Inflammatory macrophage treated with lipopolysaccharide for 1 hour (primary cell): Measurements from ENCODE around the gene WDR59.
"Not testable (repeated sequence)": the region's sequence is repeated elsewhere in the genome, so short reads cannot be mapped to it uniquely, and the experiment has no call there.

Experiments used
- DNase-seq, 2 donors: peaks; one replicate each; pipeline ENCODE4 v3.0.0-alpha.2; 2020 to 2022

WDR59 gene

GRCh38 chr16:74844041-74844980, 140.6 kb downstream of the WDR59 start:
- DNase-seq, result peak; percentile 28 to 74

GRCh38 chr16:74843381-74844035, 141.4 kb downstream of the WDR59 start:
- DNase-seq, result not testable (repeated sequence)

GRCh38 chr16:74842413-74842812, 142.5 kb downstream of the WDR59 start:
- DNase-seq, result no peak

GRCh38 chr16:74841904-74842303, 143.0 kb downstream of the WDR59 start:
- no peak for DNase-seq

- no peak for DNase-seq
Measured at GRCh38 chr16:74841469-74841868, 143.5 kb downstream of the WDR59 start.

- DNase-seq, result no peak
Measured at GRCh38 chr16:74837056-74837455, 147.9 kb downstream of the WDR59 start.

GRCh38 chr16:74836111-74836671, 148.7 kb downstream of the WDR59 start:
- no peak for DNase-seq

GRCh38 chr16:74832228-74832627, 152.7 kb downstream of the WDR59 start:
- no peak for DNase-seq

GRCh38 chr16:74831467-74831866, 153.5 kb downstream of the WDR59 start:
- DNase-seq, result no peak

GRCh38 chr16:74830648-74831047, 154.3 kb downstream of the WDR59 start:
- DNase-seq, result no peak

- no peak for DNase-seq
Measured at GRCh38 chr16:74829637-74830036, 155.3 kb downstream of the WDR59 start.

- DNase-seq, result no peak
Measured at GRCh38 chr16:74825941-74826340, 159.0 kb downstream of the WDR59 start.

GRCh38 chr16:74825016-74825415, 159.9 kb downstream of the WDR59 start:
- DNase-seq, result no peak
